ENCODE measurements around the gene TIPARP.

DNA sequence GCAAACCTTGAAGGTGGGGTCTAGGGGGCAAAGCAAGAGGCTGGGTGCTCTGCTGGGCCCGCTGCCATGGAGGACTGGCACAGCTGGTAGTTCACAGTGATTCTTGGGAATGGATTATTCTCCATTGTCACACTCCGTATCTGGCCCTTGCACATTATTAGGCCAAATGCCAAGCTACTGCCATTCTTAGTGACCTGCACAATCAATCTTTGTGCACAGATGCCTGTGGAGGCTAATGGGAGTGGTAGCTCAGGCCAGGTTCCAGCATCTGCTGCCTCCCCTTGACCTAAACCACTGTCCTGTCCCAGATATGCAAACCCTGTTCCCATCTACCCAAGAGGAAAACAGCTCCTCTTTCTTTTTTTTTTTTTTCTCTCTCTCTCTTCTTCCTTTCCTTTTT lies 67.5 kb downstream of the TIPARP start:
- TF ChIP-seq EZH2phosphoT487 (IDR thresholded peaks at IDR 0.05; ENCODE audit: unreplicated experiment) (no peak), CREB1 (CRISPR knock-in tag; IDR thresholded peaks at IDR 0.05; ENCODE audit: low read depth) (no peak)

All from GM23338 (cell line).